ENCODE results near the gene VSTM4. TPM values are rescaled to one million over a fixed set of nuclear protein-coding genes. Genes with fewer than 3 reads are reported as not detected.

Gene VSTM4
- total RNA-seq, 1 donor from 2014 or later = 21.1 TPM

GRCh38 chr10:49132362-49132737, 17.0 kb upstream of the VSTM4 start:
- intact Hi-C loops (cut with micrococcal nuclease) = no loop called here
- no peaks in the 10 kb centered on the region for H3K27me3 ChIP-seq (ENCODE audit: low read depth)
- no peak overlapping the region for H3K27ac ChIP-seq (replicated peaks)
- H3K4me3 ChIP-seq = no peak overlapping the region
- H3K4me1 ChIP-seq = peaks cover 23% of the 10 kb centered on the region
- DNase-seq = no peak
- H3K36me3 ChIP-seq = no peaks in the 10 kb centered on the region
- H3K9me3 ChIP-seq (replicated peaks) = peaks cover 6% of the 10 kb centered on the region
- TF ChIP-seq CTCF (IDR thresholded peaks at IDR 0.05; ENCODE audit: borderline replicate concordance) = no peak

DNA sequence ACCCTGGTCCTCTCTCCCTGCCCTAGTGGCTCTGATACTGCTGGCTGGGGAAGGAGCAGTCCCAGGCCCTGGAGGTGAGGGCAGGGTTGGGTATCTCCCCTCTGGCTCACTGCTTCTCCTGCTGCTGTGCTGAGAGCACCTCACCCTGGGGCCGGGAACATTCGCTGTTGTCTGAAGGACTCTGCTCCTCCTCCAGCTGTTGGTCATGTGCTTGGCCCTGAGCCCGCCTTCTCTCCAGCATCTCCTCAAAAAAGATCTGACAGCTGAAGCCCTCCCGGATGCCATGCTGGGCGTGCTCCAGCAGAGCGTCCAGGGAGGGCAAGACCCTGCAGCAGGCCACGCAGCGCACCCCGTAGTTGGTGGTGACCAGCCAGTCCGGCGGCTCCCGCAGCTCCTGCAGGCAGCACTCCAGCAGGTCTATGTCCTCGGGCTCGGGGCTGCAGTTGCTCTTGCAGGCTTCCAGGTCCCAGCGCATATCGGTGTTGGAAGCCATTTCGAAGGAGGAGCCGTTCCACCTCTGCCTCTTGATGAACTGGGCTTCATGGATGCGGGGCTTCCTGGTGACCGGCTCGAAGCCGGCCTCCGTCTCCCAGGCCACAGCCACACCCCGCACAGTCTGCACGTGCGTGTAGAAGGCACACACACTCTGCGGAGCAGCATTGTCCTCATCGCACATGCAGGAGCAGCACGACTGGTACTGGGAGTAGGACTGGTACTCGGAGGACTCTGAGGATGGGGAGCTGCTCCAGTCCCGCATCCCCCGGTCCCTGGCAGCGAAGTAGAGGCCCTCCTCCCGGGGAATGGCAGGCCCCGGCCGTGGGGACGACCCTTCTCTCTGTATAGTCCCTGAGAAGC, 16.4 kb upstream of the VSTM4 start:
- H3K9me3 ChIP-seq (replicated peaks) = peaks cover 2% of the 10 kb centered on the region
- TF ChIP-seq CTCF (IDR thresholded peaks at IDR 0.05; ENCODE audit: borderline replicate concordance) = no peak
- peak; percentile 47 for DNase-seq
- H3K4me1 ChIP-seq = peaks cover 23% of the 10 kb centered on the region
- H3K27ac ChIP-seq (replicated peaks) = no peak overlapping the region
- no peaks in the 10 kb centered on the region for H3K27me3 ChIP-seq (ENCODE audit: low read depth)
- intact Hi-C loops (cut with micrococcal nuclease) = no loop called here
- no peak overlapping the region for H3K4me3 ChIP-seq
- no peaks in the 10 kb centered on the region for H3K36me3 ChIP-seq

GRCh38 chr10:49129376-49129775, 14.1 kb upstream of the VSTM4 start:
- no peak overlapping the region for H3K27ac ChIP-seq (replicated peaks)
- H3K4me3 ChIP-seq = no peak overlapping the region
- H3K27me3 ChIP-seq (ENCODE audit: low read depth) = no peaks in the 10 kb centered on the region
- H3K4me1 ChIP-seq = peaks cover 14% of the 10 kb centered on the region
- DNase-seq = no peak
- no peaks in the 10 kb centered on the region for H3K9me3 ChIP-seq (replicated peaks)
- intact Hi-C loops (cut with micrococcal nuclease) = no loop called here
- TF ChIP-seq CTCF (IDR thresholded peaks at IDR 0.05; ENCODE audit: borderline replicate concordance) = no peak
- H3K36me3 ChIP-seq = no peaks in the 10 kb centered on the region

GRCh38 chr10:49128854-49129253, 13.5 kb upstream of the VSTM4 start:
- Histone ChIP-seq H3K27ac (replicated peaks) (no peak overlapping the region), H3K27me3 (ENCODE audit: low read depth) (no peaks in the 10 kb centered on the region), H3K36me3 (no peaks in the 10 kb centered on the region), H3K4me3 (no peak overlapping the region), H3K4me1 (peaks cover 12% of the 10 kb centered on the region), H3K9me3 (replicated peaks) (no peaks in the 10 kb centered on the region)
- intact Hi-C loops (cut with micrococcal nuclease) = no loop called here
- no peak for DNase-seq
- TF ChIP-seq CTCF (IDR thresholded peaks at IDR 0.05; ENCODE audit: borderline replicate concordance) = no peak

DNA sequence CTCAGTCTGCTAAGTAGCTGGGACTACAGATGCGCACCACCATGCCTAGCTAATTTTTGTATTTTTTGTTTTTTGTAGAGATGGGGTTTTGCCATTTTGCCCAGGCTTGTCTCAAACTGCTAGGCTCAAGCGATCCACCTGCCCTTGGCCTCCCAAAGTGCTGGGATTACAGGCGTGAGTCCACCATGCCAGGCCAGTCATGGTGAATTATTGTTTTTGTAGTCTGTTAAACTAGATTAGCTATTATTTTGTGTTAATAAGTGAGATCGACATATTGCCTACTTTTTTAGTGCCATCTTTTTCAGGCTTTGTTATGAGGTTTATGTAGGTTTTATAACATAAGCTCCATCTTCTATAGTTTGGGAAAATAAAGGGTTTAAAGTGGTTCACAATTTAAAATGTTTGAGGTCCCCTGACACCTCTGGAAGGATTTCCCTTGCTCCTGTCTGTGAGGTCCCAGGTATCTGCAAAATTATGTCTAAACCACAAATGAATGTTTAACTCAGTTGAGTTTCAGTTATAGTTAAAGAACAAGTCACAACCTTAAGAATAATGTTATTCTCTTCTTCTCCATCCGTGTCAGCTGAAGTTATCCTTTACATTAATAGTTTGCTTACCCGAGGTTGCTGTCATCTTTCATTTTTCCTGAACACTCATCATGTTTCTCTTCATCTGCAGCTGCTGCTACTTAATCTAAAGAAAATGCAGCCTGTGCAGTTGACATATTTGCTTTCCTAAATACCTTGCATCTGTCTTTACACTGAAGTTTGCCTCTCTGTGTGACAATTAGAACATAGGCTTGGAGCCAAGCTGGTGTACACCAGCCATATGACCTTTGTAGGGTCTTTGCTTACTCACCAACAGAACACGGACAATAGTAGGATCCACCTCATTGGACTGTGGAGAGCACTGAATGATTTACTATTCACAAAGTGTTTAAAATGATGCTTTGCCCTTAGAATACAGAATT, 8.9 kb upstream of the VSTM4 start:
- H3K9me3 ChIP-seq (replicated peaks) = no peaks in the 10 kb centered on the region
- H3K36me3 ChIP-seq = no peaks in the 10 kb centered on the region
- H3K4me3 ChIP-seq = no peak overlapping the region
- no peaks in the 10 kb centered on the region for H3K4me1 ChIP-seq
- no peak for TF ChIP-seq CTCF (IDR thresholded peaks at IDR 0.05; ENCODE audit: borderline replicate concordance)
- H3K27ac ChIP-seq (replicated peaks) = no peak overlapping the region
- no peaks in the 10 kb centered on the region for H3K27me3 ChIP-seq (ENCODE audit: low read depth)
- intact Hi-C loops (cut with micrococcal nuclease) = no loop called here
- DNase-seq = no peak
